Loucy (cell line): ENCODE data around the gene WNT11.

Source experiments
- H2AFZ ChIP-seq: fragments of 200-600 bp; sonication (generic); 2 replicates; pipeline ENCODE4 v1.6.0; 2016; ENCODE audit warnings: antibody characterized with exemption, mild to moderate bottlenecking, low read length, moderate library complexity
- H3F3A ChIP-seq: fragments of 200-600 bp; 2 replicates; pipeline ENCODE4 v1.6.0; 2016; ENCODE audit warnings: antibody characterized with exemption, low read depth, mild to moderate bottlenecking
- H3K27me3 ChIP-seq: fragments of 200-600 bp; sonication (generic); 2 replicates; pipeline ENCODE4 v1.6.1; 2014; ENCODE audit warnings: low read length, mild to moderate bottlenecking; ENCODE audit not compliant: insufficient read depth, poor library complexity, severe bottlenecking
- H3K36me3 ChIP-seq: fragments of 200-600 bp; sonication (generic); 2 replicates; pipeline ENCODE4 v1.6.1; 2016; ENCODE audit warnings: low read length; ENCODE audit not compliant: insufficient read depth
- H3K4me1 ChIP-seq: fragments of 200-600 bp; sonication (generic); 2 replicates; pipeline ENCODE4 v1.5.1; 2014; ENCODE audit warnings: low read length, mild to moderate bottlenecking; ENCODE audit not compliant: insufficient read depth, poor library complexity, severe bottlenecking
- H3K4me2 ChIP-seq: fragments of 200-600 bp; sonication (generic); 2 replicates; pipeline ENCODE4 v1.6.0; 2014; ENCODE audit warnings: antibody characterized with exemption, low read length, low read depth, mild to moderate bottlenecking; ENCODE audit not compliant: poor library complexity, severe bottlenecking
- H3K4me3 ChIP-seq: fragments of 200-600 bp; sonication (generic); 2 replicates; pipeline ENCODE4 v1.5.1; 2014; ENCODE audit warnings: low read length, mild to moderate bottlenecking, mixed read lengths; ENCODE audit not compliant: poor library complexity, severe bottlenecking
- H3K79me2 ChIP-seq: fragments of 200-600 bp; sonication (generic); 2 replicates; pipeline ENCODE4 v1.6.1; 2014; ENCODE audit warnings: low read length; ENCODE audit not compliant: insufficient read depth
- H3K9ac ChIP-seq: fragments of 200-600 bp; sonication (generic); 2 replicates; pipeline ENCODE4 v1.6.0; 2014; ENCODE audit warnings: mild to moderate bottlenecking, low read depth, low read length, moderate library complexity; ENCODE audit not compliant: poor library complexity, severe bottlenecking
- H3K9me2 ChIP-seq: fragments of 200-600 bp; sonication (generic); replicated peaks from 2 replicates; pipeline ENCODE4 v1.6.1; 2016; ENCODE audit warnings: low read depth, low read length, mixed read lengths
- H3K9me3 ChIP-seq: fragments of 200-600 bp; sonication (generic); 2 replicates; pipeline ENCODE4 v1.6.1; 2014; ENCODE audit warnings: mild to moderate bottlenecking, antibody characterized with exemption, low read length, low read depth; ENCODE audit not compliant: insufficient read depth
- H4K20me1 ChIP-seq: fragments of 200-600 bp; sonication (generic); 2 replicates; pipeline ENCODE4 v1.6.0; 2014; ENCODE audit warnings: antibody characterized with exemption, low read length, mild to moderate bottlenecking; ENCODE audit not compliant: insufficient read depth, poor library complexity, severe bottlenecking
- CTCF ChIP-seq: fragments of 200-600 bp; sonication (generic); conservative IDR thresholded peaks from 2 replicates; pipeline ENCODE4 v1.5.1; 2014; ENCODE audit warnings: mild to moderate bottlenecking, antibody characterized with exemption, low read length
- EZH2phosphoT487 ChIP-seq: fragments of 200-600 bp; IDR thresholded peaks from 2 replicates; pipeline ENCODE4 v1.6.1; 2018; ENCODE audit warnings: antibody characterized with exemption, mild to moderate bottlenecking, moderate library complexity, borderline replicate concordance

Gene WNT11

GRCh38 chr11:76151556-76152085, 54.7 kb downstream of the WNT11 start:
- Histone ChIP-seq H3K4me1 (peaks cover 3% of the 10 kb centered on the region), H3K9me2 (no peaks in the 10 kb centered on the region), H3K79me2 (no peaks in the 10 kb centered on the region), H3K4me2 (peak overlapping the region; percentile 45), H3F3A (no peaks in the 10 kb centered on the region), H3K9me3 (no peaks in the 10 kb centered on the region), H2AFZ (peak overlapping the region; percentile 76), H3K4me3 (no peak overlapping the region), H4K20me1 (no peaks in the 10 kb centered on the region), H3K36me3 (no peaks in the 10 kb centered on the region), H3K27me3 (no peaks in the 10 kb centered on the region), H3K9ac (no peak overlapping the region)
- TF ChIP-seq EZH2phosphoT487, result no peak
- no peak for TF ChIP-seq CTCF

DNA sequence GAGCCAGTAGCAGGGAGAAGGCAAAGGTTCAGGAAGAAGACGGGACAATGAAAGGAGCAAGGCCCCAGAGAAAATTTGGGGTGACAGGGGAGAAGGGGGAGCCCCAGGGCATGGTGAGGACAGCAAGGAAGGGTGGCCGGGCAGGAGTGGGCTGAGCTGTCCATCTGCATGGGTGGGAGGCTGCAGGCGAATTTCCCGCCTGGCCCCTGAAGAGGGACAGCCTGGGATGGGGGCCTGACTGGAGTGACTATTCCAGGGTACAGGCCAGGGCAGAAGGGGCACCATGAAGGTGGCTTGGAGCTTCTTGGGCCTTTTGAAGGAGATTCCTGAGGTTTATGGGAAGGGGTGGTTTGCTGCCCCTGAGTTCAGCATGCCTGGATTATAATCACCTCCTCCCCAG, 56.2 kb downstream of the WNT11 start:
- Histone ChIP-seq H3K9me2 (no peaks in the 10 kb centered on the region), H3K4me3 (no peak overlapping the region), H3F3A (no peaks in the 10 kb centered on the region), H3K36me3 (no peaks in the 10 kb centered on the region), H3K4me2 (no peak overlapping the region), H3K79me2 (no peaks in the 10 kb centered on the region), H4K20me1 (no peaks in the 10 kb centered on the region), H3K9ac (no peak overlapping the region), H3K4me1 (peaks cover 3% of the 10 kb centered on the region), H3K9me3 (no peaks in the 10 kb centered on the region), H3K27me3 (no peaks in the 10 kb centered on the region), H2AFZ (no peak overlapping the region)
- no peak for TF ChIP-seq CTCF
- TF ChIP-seq EZH2phosphoT487, result no peak

- no peak overlapping the region for H3K4me2 ChIP-seq
- H3K9me2 ChIP-seq, result no peaks in the 10 kb centered on the region
- no peak overlapping the region for H3K9ac ChIP-seq
- H2AFZ ChIP-seq, result no peak overlapping the region
- H4K20me1 ChIP-seq, result no peaks in the 10 kb centered on the region
- no peaks in the 10 kb centered on the region for H3K27me3 ChIP-seq
- no peaks in the 10 kb centered on the region for H3K36me3 ChIP-seq
- H3K79me2 ChIP-seq, result no peaks in the 10 kb centered on the region
- no peaks in the 10 kb centered on the region for H3F3A ChIP-seq
- H3K4me1 ChIP-seq, result peaks cover 3% of the 10 kb centered on the region
- no peaks in the 10 kb centered on the region for H3K9me3 ChIP-seq
- TF ChIP-seq EZH2phosphoT487, result no peak
- H3K4me3 ChIP-seq, result no peak overlapping the region
Measured at GRCh38 chr11:76149713-76150112, 56.6 kb downstream of the WNT11 start.

GRCh38 chr11:76148941-76149613, 57.2 kb downstream of the WNT11 start:
- Histone ChIP-seq H3K9ac (no peak overlapping the region), H3K79me2 (no peaks in the 10 kb centered on the region), H3K4me3 (no peak overlapping the region), H3K27me3 (no peaks in the 10 kb centered on the region), H3K9me2 (no peaks in the 10 kb centered on the region), H3K36me3 (no peaks in the 10 kb centered on the region), H3K9me3 (no peaks in the 10 kb centered on the region), H3F3A (no peaks in the 10 kb centered on the region), H4K20me1 (no peaks in the 10 kb centered on the region), H3K4me1 (peaks cover 3% of the 10 kb centered on the region), H3K4me2 (no peak overlapping the region), H2AFZ (no peak overlapping the region)
- no peak for TF ChIP-seq CTCF
- TF ChIP-seq EZH2phosphoT487, result no peak
